DOHH2 (cell line): ENCODE data around the gene F2R.

Experiments used
- H3F3A ChIP-seq: fragments of 200-600 bp; sonication (generic), shearing (Covaris generic); 2 replicates; pipeline ENCODE4 v1.6.0; 2016; ENCODE audit warnings: antibody characterized with exemption, mild to moderate bottlenecking; ENCODE audit not compliant: control insufficient read depth, insufficient read depth
- H3K27ac ChIP-seq: fragments of 200-600 bp; sonication (generic); 2 replicates; pipeline ENCODE4 v1.5.1; 2014; ENCODE audit warnings: low read depth, mild to moderate bottlenecking, low read length, moderate library complexity
- H3K27me3 ChIP-seq: fragments of 200-600 bp; sonication (generic); 2 replicates; pipeline ENCODE4 v1.6.1; 2014; ENCODE audit warnings: mild to moderate bottlenecking, low read length, mixed read lengths; ENCODE audit not compliant: control insufficient read depth
- H3K36me3 ChIP-seq: fragments of 200-600 bp; sonication (generic); 2 replicates; pipeline ENCODE4 v1.6.1; 2014; ENCODE audit warnings: mild to moderate bottlenecking, low read length, moderate library complexity, mixed read lengths; ENCODE audit not compliant: control insufficient read depth
- H3K4me1 ChIP-seq: fragments of 200-600 bp; sonication (generic); 2 replicates; pipeline ENCODE4 v1.6.1; 2014; ENCODE audit warnings: mild to moderate bottlenecking, low read length, mixed read lengths; ENCODE audit not compliant: control insufficient read depth
- H3K4me2 ChIP-seq: fragments of 200-600 bp; sonication (generic); 2 replicates; pipeline ENCODE4 v1.6.0; 2014; ENCODE audit warnings: mild to moderate bottlenecking, low read length, moderate library complexity
- H3K4me3 ChIP-seq: fragments of 200-600 bp; sonication (generic); 2 replicates; pipeline ENCODE4 v1.5.1; 2014; ENCODE audit warnings: mild to moderate bottlenecking, low read length, mixed read lengths
- H3K79me2 ChIP-seq: fragments of 200-600 bp; sonication (generic); 2 replicates; pipeline ENCODE4 v1.6.1; 2014; ENCODE audit warnings: mild to moderate bottlenecking, low read length, mixed read lengths; ENCODE audit not compliant: control insufficient read depth
- H3K9me2 ChIP-seq: fragments of 200-600 bp; sonication (generic); replicated peaks from 2 replicates; pipeline ENCODE4 v1.6.1; 2014; ENCODE audit warnings: mild to moderate bottlenecking, low read length, mixed read lengths; ENCODE audit not compliant: control insufficient read depth
- H3K9me3 ChIP-seq: fragments of 200-600 bp; sonication (generic); 2 replicates; pipeline ENCODE4 v1.6.1; 2014; ENCODE audit warnings: antibody characterized with exemption, low read length, mixed read lengths; ENCODE audit not compliant: control insufficient read depth, insufficient read depth
- H4K20me1 ChIP-seq: fragments of 200-600 bp; sonication (generic); 2 replicates; pipeline ENCODE4 v1.6.0; 2014; ENCODE audit warnings: low read depth, mild to moderate bottlenecking, antibody characterized with exemption, low read length, moderate library complexity; ENCODE audit not compliant: control insufficient read depth, insufficient read depth
- CTCF ChIP-seq: fragments of 200-600 bp; sonication (generic); IDR thresholded peaks from one replicate; pipeline ENCODE4 v1.5.1; 2014; ENCODE audit warnings: antibody characterized with exemption, mild to moderate bottlenecking, low read depth, low read length; ENCODE audit not compliant: poor library complexity, severe bottlenecking
- EZH2phosphoT487 ChIP-seq: fragments of 200-600 bp; sonication (generic); IDR thresholded peaks from 2 replicates; pipeline ENCODE4 v1.6.1; 2017; ENCODE audit warnings: borderline replicate concordance, mild to moderate bottlenecking, antibody characterized with exemption, low read length, moderate library complexity, mixed read lengths

F2R gene

GRCh38 chr5:76689321-76690036, 26.4 kb upstream of the F2R start:
- Histone ChIP-seq H3K4me1 (no peaks in the 10 kb centered on the region), H3F3A (peaks cover 2% of the 10 kb centered on the region; the same call in 1 of the 2 replicates), H3K4me3 (no peak overlapping the region), H4K20me1 (no peaks in the 10 kb centered on the region), H3K27ac (no peak overlapping the region), H3K9me2 (no peaks in the 10 kb centered on the region), H3K4me2 (no peak overlapping the region), H3K9me3 (no peaks in the 10 kb centered on the region), H3K36me3 (peaks cover 28% of the 10 kb centered on the region), H3K79me2 (no peaks in the 10 kb centered on the region), H3K27me3 (no peaks in the 10 kb centered on the region)
- TF ChIP-seq EZH2phosphoT487 (no peak), CTCF (no peak)

GRCh38 chr5:76690037-76690679, 25.8 kb upstream of the F2R start:
- no peak for TF ChIP-seq CTCF
- TF ChIP-seq EZH2phosphoT487, result no peak
- Histone ChIP-seq H3K4me2 (no peak overlapping the region), H3K27ac (no peak overlapping the region), H4K20me1 (no peaks in the 10 kb centered on the region), H3K9me3 (no peaks in the 10 kb centered on the region), H3K36me3 (peaks cover 27% of the 10 kb centered on the region), H3K9me2 (no peaks in the 10 kb centered on the region), H3K4me3 (no peak overlapping the region), H3K27me3 (no peaks in the 10 kb centered on the region), H3K79me2 (no peaks in the 10 kb centered on the region), H3F3A (peaks cover 2% of the 10 kb centered on the region; the same call in 1 of the 2 replicates), H3K4me1 (no peaks in the 10 kb centered on the region)

- H3K9me2 ChIP-seq, result no peaks in the 10 kb centered on the region
- no peak overlapping the region for H3K4me2 ChIP-seq
- no peak for TF ChIP-seq CTCF
- no peak for TF ChIP-seq EZH2phosphoT487
- no peaks in the 10 kb centered on the region for H4K20me1 ChIP-seq
- H3K79me2 ChIP-seq, result no peaks in the 10 kb centered on the region
- H3K4me3 ChIP-seq, result no peak overlapping the region
- peaks cover 2% of the 10 kb centered on the region; the same call in 1 of the 2 replicates for H3F3A ChIP-seq
- no peak overlapping the region for H3K27ac ChIP-seq
- no peaks in the 10 kb centered on the region for H3K9me3 ChIP-seq
- peaks cover 2% of the 10 kb centered on the region for H3K4me1 ChIP-seq
- H3K36me3 ChIP-seq, result peaks cover 29% of the 10 kb centered on the region
- no peaks in the 10 kb centered on the region for H3K27me3 ChIP-seq
These were observed 25.0 kb upstream of the F2R start for GRCh38 chr5:76690704-76691466.
